Measurements from ENCODE around the gene ASPDH.
A peak's percentile ranks its signal among the peaks of the same experiment; 100 is the strongest.
"Not testable (repeated sequence)": the region's sequence is repeated elsewhere in the genome, so short reads cannot be mapped to it uniquely, and the experiment has no call there.

The ASPDH gene

DNA sequence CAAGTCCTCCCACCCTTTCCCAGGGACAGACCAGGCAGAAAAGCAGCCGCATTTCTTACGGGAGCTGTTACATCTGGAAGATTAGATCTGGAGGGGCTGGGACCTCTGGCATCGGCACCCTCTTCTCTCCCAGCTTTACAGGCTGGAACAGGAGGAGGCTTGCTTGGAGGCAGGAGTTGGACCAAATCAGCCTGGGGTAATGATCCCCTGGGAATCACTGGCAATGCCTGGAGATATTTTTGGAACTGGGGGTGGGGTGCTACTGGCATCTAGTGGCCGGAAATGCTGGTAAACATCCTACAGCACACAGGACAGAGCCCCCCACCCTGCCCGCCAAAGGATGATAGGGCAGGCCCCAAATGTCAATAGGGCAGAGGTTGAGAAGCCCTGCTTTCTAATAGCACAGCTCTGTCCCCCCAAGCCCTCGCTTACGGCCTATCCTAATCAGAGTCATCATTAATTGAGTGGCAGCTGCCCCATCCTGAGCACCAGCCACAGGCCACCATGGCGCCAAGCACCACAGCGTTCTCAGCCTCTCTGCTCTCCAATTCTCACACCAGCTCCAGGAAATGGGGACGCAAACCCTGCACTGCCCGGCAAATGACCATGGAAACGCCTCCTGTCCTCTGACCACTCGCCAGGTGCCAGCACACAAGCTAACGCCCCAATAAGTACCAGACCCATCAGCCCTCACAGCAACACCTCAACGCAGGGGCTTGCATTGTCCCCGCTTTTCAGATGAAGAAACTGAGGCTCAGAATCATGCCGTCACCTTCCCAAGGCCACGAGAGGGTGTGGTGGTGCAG is 33.9 kb upstream of the ASPDH start:
- DNase-seq, result no peak

- no peak for DNase-seq
These were observed 33.0 kb upstream of the ASPDH start for GRCh38 chr19:50546527-50547221.

DNA sequence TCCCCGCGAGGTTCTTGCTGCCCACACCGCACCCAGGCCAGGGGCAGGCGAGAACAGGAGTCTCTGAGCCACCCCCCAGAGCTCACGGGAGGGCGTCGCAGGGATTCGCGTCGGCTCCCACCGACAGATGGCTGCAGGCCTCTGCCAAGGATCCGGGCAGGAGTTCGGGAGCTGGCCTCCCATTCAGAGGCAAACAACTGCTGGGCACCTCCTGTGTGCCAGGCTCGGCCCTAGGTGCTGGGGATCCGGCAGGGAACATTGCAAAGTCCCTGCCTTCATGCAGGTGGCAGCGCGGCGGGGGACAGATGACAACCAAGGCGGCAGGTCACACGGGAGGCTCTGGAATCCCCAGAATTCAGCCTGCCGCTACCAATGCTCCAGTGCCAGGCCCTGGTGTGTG is 29.2 kb upstream of the ASPDH start:
- no peak for DNase-seq

GRCh38 chr19:50537769-50538230 is 24.1 kb upstream of the ASPDH start:
- DNase-seq, result peak; percentile 38

- DNase-seq, result no peak
These were observed 23.6 kb upstream of the ASPDH start for GRCh38 chr19:50537306-50537685.

GRCh38 chr19:50536662-50537305 is 23.1 kb upstream of the ASPDH start:
- no peak for DNase-seq

GRCh38 chr19:50535672-50536187 is 22.0 kb upstream of the ASPDH start:
- DNase-seq, result no peak

GRCh38 chr19:50534478-50534877 is 20.8 kb upstream of the ASPDH start:
- DNase-seq, result no peak

GRCh38 chr19:50532952-50533351 is 19.2 kb upstream of the ASPDH start:
- DNase-seq, result no peak

- no peak for DNase-seq
These were observed 17.5 kb upstream of the ASPDH start for GRCh38 chr19:50531171-50531612.

- not testable (repeated sequence) for DNase-seq
These were observed 14.3 kb upstream of the ASPDH start for GRCh38 chr19:50528052-50528451.

DNA sequence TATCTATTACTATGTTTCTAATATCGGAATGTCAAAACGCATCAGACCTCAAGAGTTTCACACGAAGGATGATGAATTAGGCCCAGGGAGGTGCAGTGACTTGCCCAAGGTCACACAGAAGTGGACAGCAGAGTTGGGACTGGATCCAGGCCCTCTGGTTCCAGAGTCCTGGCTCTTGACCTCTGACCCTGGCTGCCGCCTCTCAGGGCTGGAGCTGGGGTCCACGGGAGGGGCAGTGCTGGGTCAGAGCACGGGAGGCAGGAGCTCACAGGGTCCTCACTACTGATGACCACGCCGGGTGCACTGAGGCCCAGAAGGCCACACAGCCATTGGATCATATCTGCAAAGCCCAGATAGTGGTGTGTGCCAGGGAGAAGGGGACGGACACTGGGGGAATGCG is 9.2 kb upstream of the ASPDH start:
- no peak for DNase-seq

DNA sequence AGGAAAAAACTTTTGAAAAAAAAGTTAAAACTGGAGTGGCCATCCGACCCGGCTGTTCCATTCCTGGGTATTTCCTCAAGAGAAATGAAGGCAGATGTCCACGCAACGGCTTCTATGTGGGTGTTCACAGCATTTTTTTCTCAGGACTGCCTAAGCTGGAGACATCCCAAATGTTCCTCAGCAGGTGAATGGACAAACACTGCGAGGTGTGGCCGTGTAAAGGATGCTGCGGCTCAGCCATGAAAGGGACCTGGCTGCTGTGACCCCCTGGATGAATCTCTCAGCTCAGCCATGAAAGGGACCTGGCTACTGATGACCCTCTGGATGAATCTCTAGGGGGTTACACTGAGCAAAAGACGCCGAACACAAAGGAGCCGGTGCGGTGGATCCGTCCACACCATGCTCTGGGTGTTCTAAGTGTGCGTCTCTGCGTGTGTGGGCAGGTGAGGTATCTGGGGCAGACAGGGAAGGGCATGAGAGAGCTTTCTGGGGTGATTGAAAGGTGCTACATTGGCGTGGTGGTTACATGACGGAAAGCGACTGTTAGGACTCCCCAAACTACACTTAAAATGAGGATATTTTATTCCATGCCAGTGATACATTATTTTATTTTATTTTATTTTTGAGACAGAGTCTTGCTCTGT is 7.2 kb upstream of the ASPDH start:
- no peak for DNase-seq

DNA sequence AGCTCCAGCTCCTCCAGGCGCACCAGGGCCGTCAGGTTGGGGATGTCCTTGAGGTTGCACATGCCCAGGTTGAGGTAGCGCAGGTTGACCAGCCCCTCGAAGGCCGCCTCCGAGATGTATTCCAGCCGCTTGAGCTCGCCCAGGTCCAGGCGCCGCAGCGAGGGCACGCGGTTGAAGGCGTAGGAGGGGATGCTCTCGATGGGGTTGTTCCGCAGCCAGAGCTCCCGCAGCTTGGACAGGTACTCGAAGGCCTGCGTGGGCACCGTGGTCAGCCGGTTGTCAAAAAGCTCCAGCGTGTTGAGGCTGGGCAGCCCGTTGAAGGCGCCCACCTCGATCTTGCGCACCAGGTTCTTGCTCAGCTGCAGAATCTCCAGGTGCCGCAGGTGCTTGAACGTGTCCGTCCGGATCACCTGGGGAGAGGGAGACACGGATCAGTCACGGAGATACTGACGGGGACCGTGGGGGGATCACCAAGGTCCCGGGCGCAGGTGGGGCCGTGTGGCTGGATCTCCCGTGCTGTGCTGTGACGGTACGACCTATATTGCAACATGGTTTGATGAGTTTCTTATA is 5.4 kb upstream of the ASPDH start:
- DNase-seq, result no peak

- no peak for DNase-seq
These were observed 4.6 kb upstream of the ASPDH start for GRCh38 chr19:50518091-50519005.

DNA sequence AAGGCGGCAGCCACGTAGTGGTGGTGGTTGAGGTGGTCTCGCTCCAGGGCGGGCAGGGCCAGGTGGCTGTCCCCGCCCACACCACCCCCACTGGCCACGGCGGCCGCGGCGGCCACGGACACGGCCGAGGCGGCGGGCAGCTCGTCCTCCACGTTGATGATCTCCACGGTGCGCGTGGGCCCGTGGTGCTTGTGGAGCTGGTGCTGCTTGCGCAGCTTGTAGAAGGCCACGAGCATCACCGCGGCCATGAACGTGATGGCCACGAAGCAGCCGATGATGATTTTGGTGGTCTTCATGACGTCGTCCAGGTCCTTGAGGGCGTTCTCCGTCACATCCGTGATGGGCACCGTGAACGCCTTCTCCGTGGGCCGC is 4.0 kb upstream of the ASPDH start:
- no peak for DNase-seq

DNA sequence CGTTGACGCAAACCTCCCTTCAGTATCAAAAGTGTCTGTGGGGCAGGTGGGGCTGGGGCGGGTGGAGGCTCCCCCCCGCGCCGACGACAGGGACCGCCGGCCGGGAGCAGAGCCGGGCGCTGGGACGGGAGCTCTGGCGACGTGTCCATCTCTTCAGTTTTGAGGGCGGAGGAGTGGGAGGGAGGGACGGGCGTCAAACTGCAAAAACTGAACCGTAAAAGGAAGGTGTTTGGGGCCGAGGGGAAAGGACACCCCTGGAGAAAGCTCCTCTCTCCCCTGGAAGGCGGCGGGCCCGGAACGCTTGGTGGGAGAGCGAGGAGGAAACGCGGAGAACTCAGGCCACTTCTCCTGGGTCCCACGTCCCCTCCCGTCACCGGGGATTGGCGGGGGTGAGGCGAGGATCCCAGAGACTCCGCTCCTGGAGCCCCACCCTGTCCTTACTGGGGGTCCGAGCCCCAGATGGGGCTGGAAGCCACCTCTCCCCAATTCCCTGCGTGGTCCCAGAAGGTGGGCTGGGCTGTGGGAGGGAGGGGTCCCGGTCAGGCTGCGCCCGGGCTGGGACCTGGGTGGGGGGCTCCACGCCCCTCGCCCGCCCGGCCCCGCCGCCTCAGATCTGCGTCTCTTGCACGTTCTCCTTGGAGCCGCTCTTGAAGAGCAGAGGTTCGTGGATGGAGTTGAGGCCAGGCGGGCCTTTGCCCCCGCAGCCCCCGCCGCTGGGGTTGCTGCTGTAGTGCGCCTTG is 3.4 kb upstream of the ASPDH start:
- no peak for DNase-seq

- DNase-seq, result no peak
These were observed 2.7 kb upstream of the ASPDH start for GRCh38 chr19:50516456-50516855.

- no peak for DNase-seq
These were observed 1.5 kb upstream of the ASPDH start for GRCh38 chr19:50515168-50515561.

DNA sequence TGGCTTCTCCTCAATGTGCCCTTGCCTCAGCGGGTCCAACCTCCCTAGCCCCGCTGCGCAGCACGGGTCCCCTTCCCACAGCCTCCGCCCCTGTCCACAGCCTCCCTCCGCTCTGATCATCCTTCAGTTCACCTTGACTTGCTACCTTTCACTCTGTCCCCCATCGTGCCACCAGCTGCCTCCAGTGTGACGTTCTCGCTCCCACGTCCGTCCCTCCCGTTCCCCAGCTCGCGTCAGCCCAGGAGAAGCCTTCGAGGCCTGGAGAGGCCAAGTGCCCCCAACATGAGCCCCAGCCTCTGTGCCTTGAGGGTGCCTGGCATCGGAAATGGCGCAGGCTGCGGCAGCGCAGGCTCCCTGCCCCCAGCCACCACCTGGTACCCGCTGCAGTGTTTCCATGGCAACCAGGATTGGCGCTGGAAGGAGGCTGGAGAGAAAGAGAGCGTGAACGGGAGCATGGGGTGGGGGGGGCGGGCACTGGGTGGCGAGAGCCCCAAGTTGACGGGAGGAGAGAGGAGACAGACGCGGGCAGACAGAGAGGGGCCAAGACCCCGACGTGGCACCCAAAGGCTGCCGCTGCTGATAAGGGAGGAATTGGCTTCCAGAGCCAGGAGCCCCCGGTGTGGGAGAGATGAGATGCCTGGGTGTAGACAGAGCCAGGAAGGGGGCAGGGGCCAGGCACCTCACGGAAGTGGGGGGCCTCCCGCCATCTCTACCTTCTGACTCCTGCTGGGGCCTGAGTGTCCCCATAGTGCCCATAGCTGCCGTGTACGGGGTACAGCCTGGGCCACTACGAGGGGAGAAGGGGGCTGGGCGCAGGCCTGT is 844 bp upstream of the ASPDH start:
- DNase-seq, result no peak

Measured in CD4-positive, alpha-beta T cell treated with Interleukin-4 for 4 hours (primary cell).